ENCODE measurements around the gene FAM13C. TPM values are rescaled to one million over a fixed set of nuclear protein-coding genes. Genes with fewer than 3 reads are reported as not detected.
"Not testable (repeated sequence)": the region's sequence is repeated elsewhere in the genome, so short reads cannot be mapped to it uniquely, and the experiment has no call there.

The FAM13C gene
- polyA plus RNA-seq, 1 donor = 7.1 TPM

GRCh38 chr10:59276133-59276532 is 86.2 kb downstream of the FAM13C start:
- no peak for DNase-seq

- no peak for DNase-seq
These were observed 88.9 kb downstream of the FAM13C start for GRCh38 chr10:59273445-59273844.

DNA sequence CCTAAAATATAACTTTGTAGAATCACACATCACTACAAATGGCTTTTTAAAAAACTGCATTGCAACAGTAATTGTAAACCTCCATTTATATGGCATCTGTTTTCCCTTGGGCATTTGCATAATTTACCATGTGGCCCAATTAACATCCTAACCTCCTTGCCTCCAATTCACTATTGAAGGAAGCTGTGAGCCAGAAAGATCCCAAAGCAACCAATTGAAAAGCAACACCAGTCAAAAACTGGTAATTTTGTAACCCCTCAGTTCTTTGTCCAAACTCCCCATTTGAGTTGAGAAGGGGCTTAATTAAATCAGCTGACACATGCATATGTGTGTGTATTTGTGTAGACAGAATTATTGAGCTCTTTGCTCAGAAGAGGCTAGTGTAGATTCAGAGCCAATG is 90.3 kb downstream of the FAM13C start:
- DNase-seq = no peak

GRCh38 chr10:59271160-59271559 is 91.2 kb downstream of the FAM13C start:
- DNase-seq = no peak

- DNase-seq = no peak
These were observed 91.9 kb downstream of the FAM13C start for GRCh38 chr10:59270492-59270891.

DNA sequence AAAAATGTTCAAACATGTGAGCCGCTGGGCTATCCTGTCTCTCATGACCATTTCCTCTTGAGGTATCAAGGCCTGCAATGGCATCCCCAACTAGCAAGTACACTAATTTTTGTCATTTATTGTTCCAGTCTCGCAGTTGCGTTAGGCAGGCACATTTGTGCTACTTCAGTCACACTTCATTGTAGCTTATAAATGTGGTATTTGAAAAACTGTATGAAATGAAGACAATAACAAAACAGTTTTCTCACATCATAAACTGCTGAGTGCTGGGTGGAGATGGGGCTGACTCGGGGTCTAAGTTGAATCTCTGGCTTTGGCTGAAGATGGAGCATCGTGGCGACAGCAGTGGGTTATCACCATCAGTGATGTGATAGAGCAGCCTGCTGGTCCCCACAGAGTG is 92.7 kb downstream of the FAM13C start:
- DNase-seq = no peak

GRCh38 chr10:59268460-59268859 is 93.9 kb downstream of the FAM13C start:
- no peak for DNase-seq

DNA sequence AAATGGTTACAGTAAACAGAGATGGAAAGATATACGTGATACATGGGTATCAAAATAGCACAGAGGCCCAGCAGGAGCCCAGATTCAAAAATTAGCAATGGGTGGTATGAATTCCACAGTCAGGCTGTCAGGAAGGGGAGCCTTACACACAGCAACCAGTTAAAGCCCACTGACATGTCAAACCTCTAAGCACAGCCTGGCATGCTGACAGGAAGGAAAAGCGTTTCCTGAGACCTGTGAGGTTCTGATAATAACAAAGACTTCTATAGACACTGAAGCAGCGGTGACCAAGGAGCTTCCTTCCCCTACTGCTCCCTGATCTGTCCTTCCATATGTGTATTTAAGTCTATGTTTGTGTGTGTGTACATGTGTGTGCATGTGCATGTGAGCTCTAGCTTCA is 96.0 kb downstream of the FAM13C start:
- DNase-seq = no peak

DNA sequence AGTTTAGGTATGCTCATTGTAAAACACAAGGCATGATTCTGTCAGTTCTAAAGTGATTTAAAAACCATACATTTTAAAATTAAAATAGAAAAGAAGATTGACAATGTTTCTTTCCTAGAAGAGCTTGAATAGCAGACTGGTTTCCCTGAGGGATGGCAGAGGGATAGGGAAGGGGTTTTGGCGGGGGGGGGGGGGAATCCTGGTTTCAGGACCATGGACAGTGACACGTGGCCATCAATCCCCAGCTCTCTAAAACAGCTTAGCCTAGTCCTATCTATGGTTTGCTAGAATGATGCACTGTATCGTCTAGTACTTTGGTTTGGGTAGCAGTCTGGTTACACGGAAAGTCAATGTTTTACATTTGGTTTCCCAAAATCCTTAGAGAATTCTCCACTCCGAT is 97.2 kb downstream of the FAM13C start:
- DNase-seq = no peak

DNA sequence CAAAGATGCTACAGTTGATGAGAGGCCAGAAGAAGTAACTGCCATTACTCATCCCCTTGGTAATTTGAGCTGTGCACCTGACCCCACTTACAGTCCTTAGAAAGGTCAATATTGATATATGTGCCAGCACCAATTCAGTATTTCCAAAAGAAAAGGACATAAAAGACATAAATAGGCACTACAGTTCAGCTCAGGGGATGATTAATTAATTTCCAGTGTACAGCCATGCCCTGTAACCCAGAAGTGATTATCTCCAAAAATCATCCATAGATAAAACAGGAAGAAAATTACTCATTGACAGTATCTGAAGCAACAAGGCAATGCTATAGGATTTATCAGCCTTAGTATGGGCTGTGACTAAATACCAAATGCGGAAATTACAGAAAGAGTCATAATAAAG is 103.5 kb downstream of the FAM13C start:
- DNase-seq = no peak

DNA sequence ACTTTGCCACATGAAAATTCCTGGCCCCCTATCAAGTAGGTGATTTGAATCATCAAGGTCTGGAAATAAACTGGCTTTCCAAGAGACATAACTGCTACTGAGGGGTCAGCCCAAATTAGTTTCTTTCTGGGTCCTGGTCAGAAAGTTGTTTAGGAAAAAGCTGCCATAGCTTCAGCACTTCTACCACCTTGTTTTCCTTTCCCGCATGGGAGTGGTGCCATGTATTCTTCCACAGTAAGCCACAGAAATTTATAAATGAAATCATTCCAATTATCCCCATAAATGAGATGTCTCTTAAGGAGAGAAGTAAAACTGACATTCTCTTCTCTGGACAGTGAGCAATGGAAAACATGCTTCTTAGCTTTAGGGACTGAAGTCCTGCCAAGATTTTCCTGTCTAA is 105.1 kb downstream of the FAM13C start:
- DNase-seq = no peak

DNA sequence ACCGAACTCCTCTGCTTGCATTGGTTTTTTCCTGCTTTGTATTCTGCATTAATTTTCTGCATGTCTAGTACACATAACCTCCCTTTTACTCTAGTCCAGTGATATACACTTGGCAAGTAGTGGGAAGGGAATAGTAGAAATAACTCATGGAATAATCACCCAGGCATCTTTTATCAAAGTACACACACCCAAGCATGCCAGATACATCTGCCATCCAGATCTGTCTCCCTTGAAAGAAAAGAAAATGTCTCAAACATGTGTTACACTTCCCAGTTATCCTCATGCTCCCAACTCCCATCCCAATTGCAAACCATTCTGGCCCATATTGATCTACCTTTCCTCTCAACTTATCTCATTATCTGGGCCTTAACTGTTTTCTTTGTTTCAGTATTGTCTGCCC is 106.9 kb downstream of the FAM13C start:
- DNase-seq = no peak

DNA sequence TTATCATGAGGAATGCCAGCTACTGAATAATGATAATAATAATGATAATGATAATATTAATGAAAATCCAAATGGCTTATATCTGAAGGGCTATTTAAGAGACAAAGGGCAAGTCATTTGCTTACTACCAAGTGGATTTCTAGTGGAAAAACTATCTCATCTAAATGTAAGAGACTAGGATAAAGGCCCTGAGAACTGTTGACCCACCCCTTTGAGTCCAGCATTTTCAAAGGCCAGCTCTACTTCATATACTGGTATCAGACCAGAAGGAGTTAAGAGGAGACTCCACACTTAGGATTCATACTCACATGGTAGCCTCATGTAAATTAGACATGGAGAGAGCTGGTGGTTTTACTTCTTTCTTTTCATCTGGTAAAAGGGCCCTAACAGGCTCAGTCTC is 109.9 kb downstream of the FAM13C start:
- DNase-seq = no peak

DNA sequence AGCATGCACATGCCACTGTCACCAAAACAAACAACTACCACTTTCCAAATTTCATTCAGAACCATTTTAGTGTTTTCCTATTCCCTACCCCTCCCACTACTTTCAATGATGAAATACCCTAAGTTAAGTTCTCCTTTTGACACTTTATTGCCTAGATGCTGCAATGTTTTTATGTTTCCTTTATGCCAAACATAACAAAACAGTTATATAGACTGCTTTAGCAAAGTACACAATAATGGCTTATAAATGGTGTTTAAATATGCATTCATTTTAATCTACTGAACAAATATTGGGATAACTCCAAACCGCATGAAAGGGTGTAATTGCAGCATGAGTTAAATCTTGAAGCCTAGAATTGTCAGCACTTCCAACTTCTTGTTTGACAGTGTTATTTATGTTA is 116.7 kb downstream of the FAM13C start:
- no peak for DNase-seq

- no peak for DNase-seq
These were observed 117.5 kb downstream of the FAM13C start for GRCh38 chr10:59244871-59245270.

GRCh38 chr10:59243611-59244195 is 118.6 kb downstream of the FAM13C start:
- no peak for DNase-seq

- no peak for DNase-seq
These were observed 119.4 kb downstream of the FAM13C start for GRCh38 chr10:59242991-59243390.

DNA sequence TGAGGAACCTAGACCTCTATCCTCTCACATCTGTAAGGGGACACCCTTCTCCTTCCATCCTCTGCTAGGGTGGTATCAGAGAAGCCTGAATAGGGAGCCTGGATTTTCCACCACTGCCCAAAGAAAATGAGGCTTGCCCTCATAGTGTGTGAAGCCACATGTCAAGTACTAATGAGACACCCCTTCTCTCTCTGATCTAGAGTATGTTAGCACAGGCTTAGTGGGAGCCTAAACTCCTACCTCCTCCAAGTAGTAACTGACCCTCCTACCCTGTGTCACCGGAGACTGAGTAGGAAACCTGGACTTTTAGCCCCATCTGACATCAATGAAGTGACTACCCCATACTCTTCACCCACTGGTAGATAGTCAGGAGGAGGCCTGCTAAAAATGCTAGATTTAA is 120.3 kb downstream of the FAM13C start:
- DNase-seq = no peak

DNA sequence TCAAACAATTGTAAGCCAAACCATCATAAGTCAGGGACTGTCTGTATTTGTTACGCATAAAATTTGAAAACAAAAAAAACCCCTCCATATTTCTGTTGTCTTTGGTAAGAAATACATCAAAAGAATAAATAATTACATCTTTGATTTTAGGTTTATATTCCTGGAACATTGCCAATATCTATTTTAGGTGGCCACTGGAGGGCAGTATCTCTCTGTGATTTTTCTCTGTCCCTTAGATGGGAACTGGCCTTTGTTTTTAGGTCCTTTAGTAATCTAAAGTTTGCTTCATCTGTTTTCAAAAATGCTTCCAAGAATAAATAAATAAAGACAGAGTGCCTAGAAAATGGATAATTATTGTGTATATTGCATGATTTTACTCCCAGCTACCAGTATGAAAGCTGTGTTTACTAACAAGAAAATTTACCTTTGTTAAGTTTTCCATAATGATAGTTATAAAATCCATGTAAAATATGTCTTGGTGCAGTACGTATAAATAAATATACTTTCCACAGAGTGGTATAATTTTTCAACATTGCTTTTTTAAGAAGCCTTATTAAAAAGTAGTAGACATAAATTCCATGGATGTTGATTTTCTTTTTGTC is 121.7 kb downstream of the FAM13C start:
- DNase-seq = peak; percentile 36

GRCh38 chr10:59239108-59239507 is 123.2 kb downstream of the FAM13C start:
- not testable (repeated sequence) for DNase-seq

GRCh38 chr10:59237775-59238174 is 124.6 kb downstream of the FAM13C start:
- DNase-seq = no peak

DNA sequence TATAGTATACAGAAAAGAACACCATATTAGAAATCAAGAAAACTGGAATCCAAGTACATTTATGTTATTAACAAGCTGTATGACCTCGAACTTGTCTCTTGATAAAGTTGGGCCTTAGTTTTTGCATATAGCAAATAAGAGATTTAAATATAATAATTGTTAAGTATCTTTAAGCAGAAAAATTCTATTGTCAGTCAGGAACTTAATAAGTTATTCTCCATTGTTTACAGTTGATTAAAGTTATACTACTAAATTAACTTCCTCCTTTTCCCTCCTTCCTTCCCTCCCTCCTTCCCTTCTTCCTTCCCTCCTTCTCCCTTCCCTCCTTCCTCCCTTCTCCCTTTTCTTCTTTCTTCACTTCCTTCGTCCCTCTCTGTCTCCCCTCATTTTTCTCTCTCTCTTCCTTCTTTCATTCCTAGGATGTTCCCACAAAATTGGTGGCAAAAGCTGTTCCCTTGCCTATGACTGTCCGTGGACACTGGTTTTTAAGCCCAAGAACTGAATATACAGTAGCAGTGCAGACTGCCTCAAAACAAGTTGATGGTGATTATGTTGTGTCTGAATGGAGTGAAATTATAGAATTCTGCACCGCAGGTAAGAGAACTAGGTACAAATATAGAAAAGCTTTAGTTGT is 126.2 kb downstream of the FAM13C start:
- DNase-seq = no peak

- peak; percentile 10 for DNase-seq
These were observed 127.4 kb downstream of the FAM13C start for GRCh38 chr10:59234816-59235429.

GRCh38 chr10:59234194-59234593 is 128.2 kb downstream of the FAM13C start:
- DNase-seq = no peak

Data from left kidney (tissue), 2 donors.